Right lobe of liver (tissue), 6 donors: ENCODE measurements around the gene SSUH2. TPM values are rescaled to one million over a fixed set of nuclear protein-coding genes. Genes with fewer than 3 reads are reported as not detected.

Experiments used
- ATAC-seq, 4 donors: fragments of 200-7000 bp; cut with Tn5 transposase; one replicate each; pipeline ENCODE4 v1.9.1; 2020; ENCODE audit warnings: mild to moderate bottlenecking in 4 of 4, moderate library complexity in 4 of 4
- DNase-seq, 3 donors: peaks; one replicate each; pipeline ENCODE4 v3.0.0-alpha.2; 2020
- H3K27ac ChIP-seq, 3 donors: fragments of 200-600 bp; one replicate each; pipeline ENCODE4 v1.8.0; 2022
- H3K27me3 ChIP-seq, 2 donors: fragments of 200-600 bp; one replicate each; pipeline ENCODE4 v1.8.0; 2022
- H3K36me3 ChIP-seq, 4 donors: fragments of 200-600 bp; sonication (generic) in 1 of 4; one replicate each; pipeline versions ENCODE4 v1.5.1 to v1.8.0; 2017 to 2022; ENCODE audit warnings: control low read depth in 1 of 4
- H3K4me1 ChIP-seq, 4 donors: fragments of 200-600 bp; sonication (generic) in 1 of 4; one replicate each; pipeline versions ENCODE4 v1.5.1 to v1.8.0; 2017 to 2022; ENCODE audit warnings: control low read depth in 1 of 4
- H3K4me3 ChIP-seq, 3 donors: fragments of 200-600 bp; one replicate each; pipeline ENCODE4 v1.8.0; 2022
- H3K9me3 ChIP-seq, 4 donors: fragments of 200-600 bp; sonication (generic) in 1 of 4; one replicate each; pipeline versions ENCODE4 v1.5.1 to v1.8.0; 2017 to 2022; ENCODE audit warnings: control low read depth in 1 of 4
- POLR2A ChIP-seq: fragments of 450-650 bp; IDR thresholded peaks from one replicate; pipeline ENCODE4 v1.6.1; 2017; ENCODE audit warnings: antibody characterized with exemption, mild to moderate bottlenecking
- WGBS: methylation state at CpG from one replicate; pipeline ENCODE4 v1.1.6; 2018; ENCODE audit warnings: low coverage, low lambda C conversion rate; ENCODE audit not compliant: insufficient coverage; ENCODE audit errors: missing lambda C conversion rate; 5-methylcytosine and 5-hydroxymethylcytosine counted together
- intact Hi-C, 2 donors: fragments of 100-400 bp; cut with DNase I; formaldehyde crosslinking; loops; one replicate each; pipeline versions ENCODE4 v1.11.2 to v1.14.1; 2022
- total RNA-seq, 6 experiments: library from RNA; depleted of rRNA in 2 of 6; stranded (reverse); fragments of >200 nt in 2 of 6; fragmentation: NEBNext Ultra II Directional in 3 of 6; extraction: Animal tissue kit (Norgen Biotek cat#: 25700) in 3 of 6; gene quantifications; one replicate each; pipeline versions ENCODE4 v1.1.0 to v1.2.4, GENCODE V29; 2016 to 2023
- TF ChIP-seq, protein P1 (sequence below), 4 donors: fragments of 200-600 bp in 3 of 4; fragments of 450-650 bp in 1 of 4; IDR thresholded peaks; one replicate each; pipeline versions ENCODE4 v1.5.1 to v1.8.0; 2016 to 2022; ENCODE audit warnings: antibody characterized with exemption in 4 of 4, mild to moderate bottlenecking in 2 of 4
- donor health status: DM: no; HTN: yes; CAD: no.
- donor health status: DM: no; HTN: no; CAD: no.
- donor health status: DM: no; HTN: no; CAD: no.
- donor health status: DM: no; HTN: yes; CAD: no.
- donor health status: DM: no; HTN: yes; CAD: no.

SSUH2 gene
- total RNA-seq, 6 experiments from 2014 or later, result 0.09 to 2.0 (median 1.1) TPM; not detected in 1

DNA sequence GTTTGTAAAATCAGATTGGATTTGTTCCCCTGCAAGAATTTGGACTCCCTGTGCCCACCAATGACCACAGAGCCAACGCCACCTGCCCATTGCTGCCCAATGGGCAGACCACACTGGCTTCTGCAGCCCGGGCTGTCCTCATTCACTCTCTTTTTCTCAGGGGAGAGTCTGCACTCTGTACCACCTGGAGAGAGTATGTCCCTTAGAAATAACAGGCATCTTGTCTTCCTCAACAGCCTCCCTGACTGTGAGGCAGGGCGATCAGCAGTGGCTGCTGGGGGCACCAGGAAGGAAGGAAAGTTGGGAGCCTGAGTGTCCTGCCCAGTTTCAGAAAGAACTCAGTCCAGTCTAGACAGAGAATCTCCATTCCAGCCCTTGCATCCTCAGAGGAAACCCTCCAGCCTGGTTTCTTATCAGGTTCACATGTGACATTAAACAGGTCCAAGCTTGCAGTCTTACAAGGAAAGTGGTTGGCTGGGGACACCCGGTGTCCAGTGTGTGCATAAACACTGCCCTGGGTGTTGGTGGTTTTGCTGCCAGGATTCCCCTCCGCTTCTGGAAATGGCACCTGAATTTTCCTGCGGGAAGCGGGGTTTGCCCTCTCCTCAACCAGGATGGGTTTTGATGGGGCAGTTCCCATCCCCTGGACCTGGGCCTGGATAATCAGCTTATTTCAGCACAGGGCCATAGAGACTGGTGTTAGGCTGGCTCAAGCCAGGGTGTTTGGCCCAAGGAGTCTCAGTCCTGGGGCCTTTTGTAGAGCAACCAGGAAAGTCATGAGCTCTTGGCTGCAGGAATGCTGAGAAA lies 37.2 kb downstream of the SSUH2 start:
- no peak for TF ChIP-seq POLR2A
- TF ChIP-seq, protein P1, sequence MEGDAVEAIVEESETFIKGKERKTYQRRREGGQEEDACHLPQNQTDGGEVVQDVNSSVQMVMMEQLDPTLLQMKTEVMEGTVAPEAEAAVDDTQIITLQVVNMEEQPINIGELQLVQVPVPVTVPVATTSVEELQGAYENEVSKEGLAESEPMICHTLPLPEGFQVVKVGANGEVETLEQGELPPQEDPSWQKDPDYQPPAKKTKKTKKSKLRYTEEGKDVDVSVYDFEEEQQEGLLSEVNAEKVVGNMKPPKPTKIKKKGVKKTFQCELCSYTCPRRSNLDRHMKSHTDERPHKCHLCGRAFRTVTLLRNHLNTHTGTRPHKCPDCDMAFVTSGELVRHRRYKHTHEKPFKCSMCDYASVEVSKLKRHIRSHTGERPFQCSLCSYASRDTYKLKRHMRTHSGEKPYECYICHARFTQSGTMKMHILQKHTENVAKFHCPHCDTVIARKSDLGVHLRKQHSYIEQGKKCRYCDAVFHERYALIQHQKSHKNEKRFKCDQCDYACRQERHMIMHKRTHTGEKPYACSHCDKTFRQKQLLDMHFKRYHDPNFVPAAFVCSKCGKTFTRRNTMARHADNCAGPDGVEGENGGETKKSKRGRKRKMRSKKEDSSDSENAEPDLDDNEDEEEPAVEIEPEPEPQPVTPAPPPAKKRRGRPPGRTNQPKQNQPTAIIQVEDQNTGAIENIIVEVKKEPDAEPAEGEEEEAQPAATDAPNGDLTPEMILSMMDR (IDR thresholded peaks at IDR 0.05), result peak; percentile 48 to 70 (median 63)
- Histone ChIP-seq H3K4me3 (no peak overlapping the region), H3K9me3 (no peaks in the 10 kb centered on the region), H3K4me1 (peaks cover 0 to 3% (median 0%) of the 10 kb centered on the region in 4 donors), H3K27me3 (no peaks in the 10 kb centered on the region), H3K27ac (no peak overlapping the region), H3K36me3 (no peaks in the 10 kb centered on the region)
- 57% methylated on average over 4 of the region's 7 CpGs for WGBS
- peak in 2 of 3 donors; percentile 61 to 62 for DNase-seq
- peak; percentile 87 to 94 (median 92) for ATAC-seq
- intact Hi-C loops, result loop anchor here in 1 of 2 donors (5.0 kb wide), 1 partner anchor 165 kb away; no protein-coding TSS in a partner anchor

- 54% methylated on average over 6 of the region's 7 CpGs for WGBS
- ATAC-seq (no peak), DNase-seq (no peak)
- H3K36me3 ChIP-seq, result no peaks in the 10 kb centered on the region
- intact Hi-C loops, result loop anchor here in 1 of 2 donors (5.0 kb wide), 1 partner anchor 164 kb away; no protein-coding TSS in a partner anchor
- peaks cover 0 to 3% (median 0%) of the 10 kb centered on the region in 4 donors for H3K4me1 ChIP-seq
- TF ChIP-seq, protein P1 (IDR thresholded peaks at IDR 0.05), result no peak
- no peak for TF ChIP-seq POLR2A
- H3K4me3 ChIP-seq, result no peak overlapping the region
- no peak overlapping the region for H3K27ac ChIP-seq
- no peaks in the 10 kb centered on the region for H3K27me3 ChIP-seq
- H3K9me3 ChIP-seq, result no peaks in the 10 kb centered on the region
Observed at GRCh38 chr3:8606701-8607231, 37.8 kb downstream of the SSUH2 start.

- no peak overlapping the region for H3K27ac ChIP-seq
- TF ChIP-seq, protein P1 (IDR thresholded peaks at IDR 0.05), result no peak
- TF ChIP-seq POLR2A, result no peak
- intact Hi-C loops, result loop anchor here in 1 of 2 donors (5.0 kb wide), 1 partner anchor 163 kb away; no protein-coding TSS in a partner anchor
- DNase-seq, result no peak
- WGBS, result 77% methylated on average over 3 of the region's 3 CpGs
- peaks cover 0 to 7% (median 0%) of the 10 kb centered on the region in 4 donors for H3K4me1 ChIP-seq
- no peaks in the 10 kb centered on the region for H3K27me3 ChIP-seq
- no peak overlapping the region for H3K4me3 ChIP-seq
- no peaks in the 10 kb centered on the region for H3K9me3 ChIP-seq
- no peaks in the 10 kb centered on the region for H3K36me3 ChIP-seq
- no peak for ATAC-seq
Observed at GRCh38 chr3:8604988-8605387, 39.6 kb downstream of the SSUH2 start.

DNA sequence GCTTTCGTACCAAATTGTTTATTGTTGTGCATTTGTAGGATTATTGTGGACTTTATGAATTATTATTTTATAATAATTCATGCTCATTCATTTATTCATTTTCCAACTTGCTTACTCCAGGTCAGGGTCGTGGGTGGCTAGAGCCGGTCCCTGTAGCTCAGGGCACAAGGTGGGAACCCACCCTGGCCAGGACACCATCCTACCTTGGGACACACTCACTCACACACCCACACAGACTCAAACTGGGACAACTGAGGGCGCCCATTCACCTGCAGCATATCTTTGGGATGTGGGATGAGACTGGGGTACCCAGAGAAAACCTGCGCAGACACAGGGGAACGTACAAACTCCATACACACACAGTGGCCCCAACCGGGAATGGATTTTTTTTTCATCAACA lies 40.6 kb downstream of the SSUH2 start:
- Histone ChIP-seq H3K4me1 (peaks cover 0 to 7% (median 0%) of the 10 kb centered on the region in 4 donors), H3K9me3 (no peaks in the 10 kb centered on the region), H3K36me3 (no peaks in the 10 kb centered on the region), H3K4me3 (no peak overlapping the region), H3K27ac (no peak overlapping the region), H3K27me3 (no peaks in the 10 kb centered on the region)
- 87% methylated on average over 6 of the region's 7 CpGs for WGBS
- intact Hi-C loops, result no loop called here
- TF ChIP-seq POLR2A, result no peak
- TF ChIP-seq, protein P1 (IDR thresholded peaks at IDR 0.05), result no peak
- ATAC-seq, result no peak
- DNase-seq, result no peak
